ENCODE measurements around the gene CTIF.
"Not testable (repeated sequence)": the region's sequence is repeated elsewhere in the genome, so short reads cannot be mapped to it uniquely, and the experiment has no call there.

Gene CTIF

DNA sequence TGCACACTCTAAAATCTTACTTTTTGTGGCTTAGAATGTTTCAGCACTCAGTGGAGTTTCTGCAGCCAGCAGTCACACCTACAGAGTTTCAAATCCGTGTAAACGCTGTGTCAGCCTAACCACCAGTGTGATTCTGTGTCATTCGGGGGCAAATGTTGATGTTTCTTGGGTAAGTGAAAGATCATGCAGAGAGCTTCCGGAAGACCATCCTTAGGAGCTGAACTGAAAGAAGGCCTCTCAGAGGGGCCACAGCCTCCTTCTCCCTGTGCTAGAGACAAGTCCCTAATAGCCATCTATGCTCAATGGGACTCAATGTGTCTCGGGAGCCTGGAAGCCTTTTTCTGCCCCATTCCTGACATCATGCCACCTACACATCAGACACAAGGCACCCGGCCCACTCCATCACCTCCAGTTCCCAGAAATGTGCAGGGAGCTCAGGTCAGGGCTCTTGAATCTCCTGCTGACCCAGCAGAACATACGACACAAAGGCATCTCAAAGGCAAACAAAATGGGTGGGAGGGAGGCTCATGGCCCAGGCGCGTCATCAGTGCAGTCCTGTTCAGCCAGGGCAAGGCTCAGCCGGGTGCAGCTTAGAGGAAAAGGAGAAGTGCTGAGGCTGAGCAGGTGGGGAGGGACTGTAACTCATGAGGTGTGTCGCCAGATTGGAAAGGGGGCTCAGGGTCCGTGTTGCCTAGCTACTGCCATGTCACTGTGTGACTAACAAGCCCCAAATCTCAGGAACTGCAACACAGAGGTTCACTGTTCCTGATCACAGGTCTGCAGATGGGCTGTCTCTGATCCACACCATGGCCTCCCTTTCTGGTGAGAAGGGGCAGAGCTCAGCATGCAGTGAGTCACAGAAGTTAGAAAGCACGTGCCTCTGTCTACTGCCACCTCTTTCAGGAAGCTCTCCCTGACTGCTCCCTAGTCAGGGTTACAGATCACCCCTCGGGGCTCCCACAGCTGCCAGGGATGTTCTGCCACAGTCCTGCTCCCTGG is 329.9 kb downstream of the CTIF start:
- DNase-seq (ENCODE audit: low read depth), result peak; percentile 31

GRCh38 chr18:48869591-48869990 is 330.8 kb downstream of the CTIF start:
- DNase-seq (ENCODE audit: low read depth), result no peak

GRCh38 chr18:48870926-48871325 is 332.1 kb downstream of the CTIF start:
- DNase-seq (ENCODE audit: low read depth), result not testable (repeated sequence)

- DNase-seq (ENCODE audit: low read depth), result no peak
Measured at GRCh38 chr18:48871391-48872166, 332.7 kb downstream of the CTIF start.

GRCh38 chr18:48872234-48873145 is 333.7 kb downstream of the CTIF start:
- no peak for DNase-seq (ENCODE audit: low read depth)

DNA sequence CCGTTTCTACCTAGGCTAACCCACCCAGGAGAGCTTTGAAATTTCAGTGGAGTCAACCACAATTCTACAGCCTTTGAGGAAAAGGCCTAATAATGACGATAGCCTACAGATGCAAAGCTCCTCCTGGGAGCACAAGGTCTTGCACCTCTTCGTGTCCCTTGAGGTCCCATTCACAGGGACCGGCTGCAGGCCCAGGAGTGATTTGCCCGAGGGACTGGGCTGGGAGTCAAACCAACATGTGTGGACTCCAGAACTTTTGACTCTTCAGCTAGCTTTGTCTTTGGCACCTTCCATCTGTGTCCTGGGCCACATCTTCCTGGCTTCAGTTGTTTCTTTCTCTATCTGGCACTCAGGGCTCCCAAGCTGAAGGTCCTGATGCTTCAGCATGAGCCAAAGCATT is 335.4 kb downstream of the CTIF start:
- no peak for DNase-seq (ENCODE audit: low read depth)

GRCh38 chr18:48874701-48875162 is 335.9 kb downstream of the CTIF start:
- no peak for DNase-seq (ENCODE audit: low read depth)

GRCh38 chr18:48875314-48875941 is 336.6 kb downstream of the CTIF start:
- DNase-seq (ENCODE audit: low read depth), result no peak

DNA sequence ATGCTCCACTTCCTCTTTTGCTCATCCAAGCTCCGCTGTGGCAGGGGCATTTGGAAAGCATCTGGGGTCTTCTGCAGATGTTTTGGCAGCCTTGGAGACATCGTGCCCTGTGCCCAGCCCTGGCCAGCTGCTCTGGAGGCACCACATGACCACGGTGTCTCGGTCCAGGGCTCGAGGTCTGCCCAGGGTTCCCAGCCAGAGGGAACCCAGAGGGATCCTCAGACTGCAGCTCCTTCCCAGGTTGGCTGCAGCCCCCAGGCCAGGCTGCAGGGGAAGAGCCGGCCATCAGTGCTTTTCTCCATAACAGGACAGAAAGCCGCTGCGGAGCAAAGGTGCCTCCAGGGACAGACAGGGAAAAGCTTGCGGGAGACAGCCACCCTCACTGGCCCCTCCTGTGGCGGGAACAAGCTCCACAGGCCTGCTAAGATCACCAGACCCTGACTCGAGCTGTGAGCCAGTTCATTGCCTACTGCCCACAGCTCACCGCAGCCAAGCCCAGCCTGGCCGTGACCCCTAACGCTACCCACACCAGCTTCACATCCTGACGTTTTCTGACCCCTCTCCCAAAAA is 337.2 kb downstream of the CTIF start:
- DNase-seq (ENCODE audit: low read depth), result no peak

GRCh38 chr18:48876590-48876989 is 337.8 kb downstream of the CTIF start:
- no peak for DNase-seq (ENCODE audit: low read depth)

GRCh38 chr18:48877941-48878340 is 339.1 kb downstream of the CTIF start:
- no peak for DNase-seq (ENCODE audit: low read depth)

DNA sequence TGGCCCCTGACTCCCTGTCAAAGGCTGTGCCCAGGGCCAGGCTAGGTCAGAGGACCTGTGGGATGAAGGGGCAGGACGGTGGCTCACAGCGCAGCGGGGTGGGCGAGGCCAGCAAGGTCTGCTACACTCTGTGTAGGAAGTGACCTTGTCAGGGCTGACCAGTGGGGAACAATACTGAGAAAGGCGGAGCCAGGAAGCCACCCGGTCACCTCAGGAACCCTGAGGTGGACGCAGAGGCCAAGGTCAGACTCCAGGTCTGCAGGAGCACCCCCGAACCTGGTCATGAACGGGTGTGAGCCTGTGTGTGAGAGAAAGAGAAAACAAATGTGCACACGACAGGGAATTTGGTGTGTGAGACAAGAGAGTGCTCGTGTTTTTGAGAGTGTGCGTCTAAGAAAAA is 339.6 kb downstream of the CTIF start:
- DNase-seq (ENCODE audit: low read depth), result no peak

GRCh38 chr18:48879008-48879431 is 340.2 kb downstream of the CTIF start:
- no peak for DNase-seq (ENCODE audit: low read depth)

DNA sequence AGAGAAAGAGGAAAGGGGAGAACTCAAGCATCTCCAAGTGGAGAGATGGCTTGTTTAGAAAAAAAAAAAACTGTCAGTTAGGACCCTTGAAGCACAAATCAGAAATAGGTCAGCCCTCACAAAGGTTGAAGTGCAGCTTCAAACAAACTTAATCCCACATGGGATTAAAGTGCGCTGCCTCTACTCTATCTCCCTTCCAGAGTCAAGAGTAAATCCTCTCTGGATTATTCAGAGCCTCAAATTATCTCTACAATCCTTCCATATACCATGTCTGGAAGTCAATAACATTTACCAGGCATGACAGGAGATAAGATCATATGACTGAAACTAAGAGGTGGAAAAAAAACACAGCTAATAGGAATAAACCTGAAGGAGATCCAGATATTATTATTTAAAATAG is 342.1 kb downstream of the CTIF start:
- DNase-seq (ENCODE audit: low read depth), result no peak

DNA sequence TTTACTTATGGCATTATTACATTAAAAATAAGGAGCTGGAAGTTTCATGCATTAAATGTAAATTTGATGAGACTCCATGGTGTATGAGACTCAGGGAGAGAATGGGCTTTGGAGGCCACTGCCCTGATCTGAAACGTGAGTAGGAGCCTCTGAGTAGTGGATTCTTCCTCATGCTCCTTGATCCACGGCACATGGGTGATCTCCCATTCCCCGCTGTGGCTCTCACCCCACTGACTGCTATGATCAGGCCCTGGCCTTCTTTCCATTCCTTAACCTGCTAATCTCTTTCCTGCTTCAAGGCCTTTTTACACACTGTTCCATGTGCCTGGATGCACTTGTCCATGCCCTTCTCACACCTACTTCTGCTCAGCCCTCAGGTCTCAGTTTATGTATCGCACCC is 343.5 kb downstream of the CTIF start:
- no peak for DNase-seq (ENCODE audit: low read depth)

DNA sequence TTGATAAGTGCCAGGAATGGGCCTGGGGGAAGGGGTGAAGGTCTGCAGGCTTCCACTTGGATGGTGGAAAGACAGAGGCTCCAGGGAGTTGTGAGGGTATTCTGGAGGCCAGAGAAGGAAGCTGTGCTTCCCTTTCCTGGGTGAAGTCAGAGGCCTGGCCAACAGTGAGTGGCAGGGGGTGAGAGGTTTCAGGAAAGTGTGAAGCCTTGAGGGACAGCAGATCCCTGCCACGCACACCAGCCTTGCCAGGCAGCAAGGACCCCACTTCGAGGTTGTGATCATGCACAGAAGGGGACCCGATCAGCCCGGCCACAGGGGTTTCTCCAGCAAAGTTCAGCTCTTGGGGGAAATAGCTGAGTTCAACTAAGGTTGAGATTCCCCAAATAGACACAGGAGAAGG is 345.5 kb downstream of the CTIF start:
- DNase-seq (ENCODE audit: low read depth), result no peak

DNA sequence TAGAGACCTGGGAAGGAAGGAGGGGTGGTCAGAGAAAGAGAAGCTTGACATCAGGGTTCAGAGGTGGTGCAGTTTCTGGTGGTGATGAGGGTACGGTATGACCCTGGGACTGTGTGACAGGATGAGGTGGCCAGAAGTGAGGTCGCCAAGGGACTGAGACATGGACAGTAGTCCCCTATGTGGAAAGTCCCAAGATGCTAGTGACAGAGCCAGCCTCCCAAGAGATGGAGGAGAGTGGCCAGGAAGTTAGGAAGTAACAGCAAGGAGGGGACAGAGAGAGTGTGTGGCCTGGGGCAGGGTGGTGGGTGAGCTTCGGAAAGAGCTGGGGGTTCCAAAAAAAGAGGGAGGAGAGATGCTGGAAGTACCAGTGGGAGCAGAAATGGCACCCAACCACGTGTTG is 345.9 kb downstream of the CTIF start:
- DNase-seq (ENCODE audit: low read depth), result no peak

DNA sequence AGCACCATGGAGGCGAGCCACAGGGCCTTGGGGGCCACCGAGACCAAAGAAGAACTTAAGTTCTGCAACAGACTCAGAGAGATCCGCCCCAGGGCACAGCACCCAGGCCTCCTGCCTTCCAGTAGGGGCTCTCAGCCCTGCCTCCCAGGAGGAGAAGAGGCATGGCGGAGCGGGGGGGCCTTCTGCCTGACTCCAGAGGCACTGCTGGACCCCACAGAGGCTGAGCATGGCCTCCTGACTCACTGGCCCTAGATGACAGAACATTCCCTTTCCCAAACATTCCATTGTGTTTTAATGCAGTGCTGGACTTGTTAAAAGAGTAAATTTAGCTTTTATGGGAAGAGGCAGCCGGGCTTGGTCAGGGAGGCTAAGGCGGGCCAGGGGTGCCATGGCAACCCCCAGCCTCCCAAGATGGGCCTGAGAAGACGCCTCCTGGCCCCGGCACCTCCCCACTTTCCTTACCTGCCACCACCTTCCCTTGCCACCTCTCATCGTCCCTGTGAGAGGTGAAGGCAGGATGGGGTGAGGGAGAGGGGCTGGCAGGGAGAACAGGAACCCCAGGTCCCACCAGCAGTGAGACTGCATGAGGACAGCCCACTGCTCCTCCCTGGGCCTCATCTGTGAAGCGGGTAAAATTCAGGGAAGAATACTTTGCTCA is 346.6 kb downstream of the CTIF start:
- DNase-seq (ENCODE audit: low read depth), result no peak

DNA sequence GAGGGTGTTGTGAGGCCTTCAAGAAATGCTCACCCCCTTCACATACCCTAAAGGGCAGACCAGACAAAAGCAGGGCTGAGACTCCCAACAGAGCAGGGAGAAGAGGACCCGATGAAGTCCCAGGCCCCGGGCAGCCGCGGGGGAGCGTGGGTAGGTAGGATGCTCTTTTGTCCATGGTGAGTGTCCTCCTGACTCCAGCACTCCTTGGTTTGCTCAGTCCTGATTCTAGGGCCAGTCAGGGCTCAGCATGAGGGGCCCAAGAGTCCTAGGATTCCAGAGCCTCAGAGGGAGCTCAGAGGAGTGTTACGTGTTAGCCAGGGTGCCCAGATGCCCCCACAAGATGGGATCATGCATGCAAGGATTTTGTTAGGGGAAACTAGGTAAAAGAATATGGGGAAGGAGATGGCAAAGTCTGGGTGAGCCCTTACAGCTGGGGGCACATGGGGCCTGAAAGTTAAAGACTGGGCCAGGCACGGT is 347.1 kb downstream of the CTIF start:
- no peak for DNase-seq (ENCODE audit: low read depth)
